Measurements from ENCODE around the gene PTPN23.

Gene PTPN23

GRCh38 chr3:47419083-47420043, 38.5 kb downstream of the PTPN23 start:
- Histone ChIP-seq H3K9ac (ENCODE audit: low read depth, low read length, poor library complexity, severe bottlenecking) (no peak overlapping the region), H3K4me1 (ENCODE audit: insufficient read depth, low read length, poor library complexity, severe bottlenecking) (peaks cover 3% of the 10 kb centered on the region), H3K4me3 (ENCODE audit: low read length, poor library complexity, severe bottlenecking) (no peak overlapping the region), H2AFZ (ENCODE audit: low read length) (no peak overlapping the region), H3K36me3 (ENCODE audit: insufficient read depth, low read length) (peaks cover 48% of the 10 kb centered on the region; the same call in 1 of the 2 replicates), H3K4me2 (ENCODE audit: low read depth, low read length, poor library complexity, severe bottlenecking) (no peak overlapping the region), H3F3A (ENCODE audit: low read depth) (no peaks in the 10 kb centered on the region), H3K79me2 (ENCODE audit: insufficient read depth, low read length) (no peaks in the 10 kb centered on the region), H3K9me3 (ENCODE audit: insufficient read depth, low read depth, low read length) (no peaks in the 10 kb centered on the region), H3K27me3 (ENCODE audit: insufficient read depth, low read length, poor library complexity, severe bottlenecking) (no peaks in the 10 kb centered on the region), H4K20me1 (ENCODE audit: insufficient read depth, low read length, poor library complexity, severe bottlenecking) (no peaks in the 10 kb centered on the region), H3K9me2 (replicated peaks; ENCODE audit: low read depth, low read length) (no peaks in the 10 kb centered on the region)
- no peak for TF ChIP-seq CTCF (conservative IDR thresholded peaks at IDR 0.05; ENCODE audit: low read length)
- TF ChIP-seq EZH2phosphoT487 (IDR thresholded peaks at IDR 0.05; ENCODE audit: borderline replicate concordance): no peak

GRCh38 chr3:47420044-47420430, 39.2 kb downstream of the PTPN23 start:
- H3K9me2 ChIP-seq (replicated peaks; ENCODE audit: low read depth, low read length): no peaks in the 10 kb centered on the region
- H3K79me2 ChIP-seq (ENCODE audit: insufficient read depth, low read length): no peaks in the 10 kb centered on the region
- H3K27me3 ChIP-seq (ENCODE audit: insufficient read depth, low read length, poor library complexity, severe bottlenecking): no peaks in the 10 kb centered on the region
- no peaks in the 10 kb centered on the region for H3K9me3 ChIP-seq (ENCODE audit: insufficient read depth, low read depth, low read length)
- peaks cover 3% of the 10 kb centered on the region for H3K4me1 ChIP-seq (ENCODE audit: insufficient read depth, low read length, poor library complexity, severe bottlenecking)
- no peaks in the 10 kb centered on the region for H3F3A ChIP-seq (ENCODE audit: low read depth)
- no peaks in the 10 kb centered on the region for H4K20me1 ChIP-seq (ENCODE audit: insufficient read depth, low read length, poor library complexity, severe bottlenecking)
- H3K4me2 ChIP-seq (ENCODE audit: low read depth, low read length, poor library complexity, severe bottlenecking): no peak overlapping the region
- H2AFZ ChIP-seq (ENCODE audit: low read length): no peak overlapping the region
- TF ChIP-seq CTCF (conservative IDR thresholded peaks at IDR 0.05; ENCODE audit: low read length): no peak
- TF ChIP-seq EZH2phosphoT487 (IDR thresholded peaks at IDR 0.05; ENCODE audit: borderline replicate concordance): no peak
- no peak overlapping the region for H3K4me3 ChIP-seq (ENCODE audit: low read length, poor library complexity, severe bottlenecking)
- no peak overlapping the region for H3K9ac ChIP-seq (ENCODE audit: low read depth, low read length, poor library complexity, severe bottlenecking)
- H3K36me3 ChIP-seq (ENCODE audit: insufficient read depth, low read length): peaks cover 48% of the 10 kb centered on the region; the same call in 1 of the 2 replicates

GRCh38 chr3:47420511-47421484, 40.0 kb downstream of the PTPN23 start:
- Histone ChIP-seq H3K79me2 (ENCODE audit: insufficient read depth, low read length) (no peaks in the 10 kb centered on the region), H4K20me1 (ENCODE audit: insufficient read depth, low read length, poor library complexity, severe bottlenecking) (no peaks in the 10 kb centered on the region), H3K4me1 (ENCODE audit: insufficient read depth, low read length, poor library complexity, severe bottlenecking) (peaks cover 3% of the 10 kb centered on the region), H3K4me2 (ENCODE audit: low read depth, low read length, poor library complexity, severe bottlenecking) (peak overlapping the region; percentile 79), H3F3A (ENCODE audit: low read depth) (no peaks in the 10 kb centered on the region), H3K27me3 (ENCODE audit: insufficient read depth, low read length, poor library complexity, severe bottlenecking) (no peaks in the 10 kb centered on the region), H2AFZ (ENCODE audit: low read length) (peak overlapping the region; percentile 37; the same call in 1 of the 2 replicates), H3K9me2 (replicated peaks; ENCODE audit: low read depth, low read length) (no peaks in the 10 kb centered on the region), H3K9ac (ENCODE audit: low read depth, low read length, poor library complexity, severe bottlenecking) (peak overlapping the region; percentile 80), H3K4me3 (ENCODE audit: low read length, poor library complexity, severe bottlenecking) (peak overlapping the region; percentile 64), H3K36me3 (ENCODE audit: insufficient read depth, low read length) (peaks cover 48% of the 10 kb centered on the region; the same call in 1 of the 2 replicates), H3K9me3 (ENCODE audit: insufficient read depth, low read depth, low read length) (no peaks in the 10 kb centered on the region)
- no peak for TF ChIP-seq EZH2phosphoT487 (IDR thresholded peaks at IDR 0.05; ENCODE audit: borderline replicate concordance)
- peak; percentile 84 for TF ChIP-seq CTCF (conservative IDR thresholded peaks at IDR 0.05; ENCODE audit: low read length)
